BLaER1 (cell line): Measurements from ENCODE around the gene MBNL2.

ENCODE experiments used
- H3K27ac ChIP-seq: shearing (Covaris generic); formaldehyde crosslinking; 2 replicates; pipeline ENCODE4 v1.8.1; 2022
- H3K27me3 ChIP-seq: shearing (Covaris generic); formaldehyde crosslinking; 2 replicates; pipeline ENCODE4 v1.8.1; 2022
- H3K36me3 ChIP-seq: shearing (Covaris generic); formaldehyde crosslinking; 2 replicates; pipeline ENCODE4 v1.8.1; 2022
- H3K4me1 ChIP-seq: shearing (Covaris generic); formaldehyde crosslinking; 2 replicates; pipeline ENCODE4 v1.8.1; 2022
- H3K4me2 ChIP-seq: shearing (Covaris generic); formaldehyde crosslinking; 2 replicates; pipeline ENCODE4 v1.8.1; 2022
- H3K4me3 ChIP-seq: shearing (Covaris generic); formaldehyde crosslinking; 2 replicates; pipeline ENCODE4 v1.8.1; 2022
- H3K9ac ChIP-seq: shearing (Covaris generic); formaldehyde crosslinking; 2 replicates; pipeline ENCODE4 v1.8.1; 2022
- H3K9me3 ChIP-seq: shearing (Covaris generic); formaldehyde crosslinking; 2 replicates; pipeline ENCODE4 v1.8.1; 2022
- H4K20me1 ChIP-seq: shearing (Covaris generic); formaldehyde crosslinking; 2 replicates; pipeline ENCODE4 v1.8.1; 2022
- Cebpa-rat ChIP-seq: shearing (Covaris generic); IDR thresholded peaks from 2 replicates; pipeline ENCODE4 v1.8.1; 2022

The MBNL2 gene

GRCh38 chr13:97337985-97338499, 115.9 kb downstream of the MBNL2 start:
- peaks cover 40% of the 10 kb centered on the region for H3K36me3 ChIP-seq
- no peak overlapping the region for H3K9ac ChIP-seq
- no peaks in the 10 kb centered on the region for H3K27me3 ChIP-seq
- no peaks in the 10 kb centered on the region for H3K4me1 ChIP-seq
- H3K4me3 ChIP-seq: no peak overlapping the region
- H3K27ac ChIP-seq: no peak overlapping the region
- H4K20me1 ChIP-seq: peaks cover 10% of the 10 kb centered on the region; the same call in 1 of the 2 replicates
- TF ChIP-seq Cebpa-rat: no peak
- no peak overlapping the region for H3K4me2 ChIP-seq
- no peaks in the 10 kb centered on the region for H3K9me3 ChIP-seq

- TF ChIP-seq Cebpa-rat: no peak
- no peaks in the 10 kb centered on the region for H3K4me1 ChIP-seq
Observed at GRCh38 chr13:97338571-97338970, 116.4 kb downstream of the MBNL2 start.

GRCh38 chr13:97339019-97339987, 117.2 kb downstream of the MBNL2 start:
- peaks cover 48% of the 10 kb centered on the region for H3K36me3 ChIP-seq
- no peak overlapping the region for H3K9ac ChIP-seq

More at GRCh38 chr13:97338571-97338970, 116.4 kb downstream of the MBNL2 start:
- no peak overlapping the region for H3K9ac ChIP-seq
- no peak overlapping the region for H3K27ac ChIP-seq
- no peak overlapping the region for H3K4me2 ChIP-seq
- H3K4me3 ChIP-seq: no peak overlapping the region
- no peaks in the 10 kb centered on the region for H3K27me3 ChIP-seq
- H3K36me3 ChIP-seq: peaks cover 45% of the 10 kb centered on the region
- no peaks in the 10 kb centered on the region for H3K9me3 ChIP-seq
- H4K20me1 ChIP-seq: peaks cover 6% of the 10 kb centered on the region; the same call in 1 of the 2 replicates

GRCh38 chr13:97339988-97340749, 118.0 kb downstream of the MBNL2 start:
- no peaks in the 10 kb centered on the region for H3K4me1 ChIP-seq
- H3K27me3 ChIP-seq: no peaks in the 10 kb centered on the region
- H4K20me1 ChIP-seq: peaks cover 6% of the 10 kb centered on the region; the same call in 1 of the 2 replicates
- TF ChIP-seq Cebpa-rat: no peak
- H3K9ac ChIP-seq: no peak overlapping the region
- no peak overlapping the region for H3K4me2 ChIP-seq
- H3K4me3 ChIP-seq: no peak overlapping the region
- no peaks in the 10 kb centered on the region for H3K9me3 ChIP-seq
- peaks cover 40% of the 10 kb centered on the region for H3K36me3 ChIP-seq
- H3K27ac ChIP-seq: no peak overlapping the region

More at GRCh38 chr13:97339019-97339987, 117.2 kb downstream of the MBNL2 start:
- Histone ChIP-seq H3K4me3 (no peak overlapping the region), H3K9me3 (no peaks in the 10 kb centered on the region), H4K20me1 (peaks cover 6% of the 10 kb centered on the region; the same call in 1 of the 2 replicates), H3K27ac (no peak overlapping the region), H3K27me3 (no peaks in the 10 kb centered on the region), H3K4me2 (no peak overlapping the region), H3K4me1 (no peaks in the 10 kb centered on the region)
- no peak for TF ChIP-seq Cebpa-rat

GRCh38 chr13:97341135-97341534, 119.0 kb downstream of the MBNL2 start:
- Histone ChIP-seq H3K27ac (no peak overlapping the region), H3K36me3 (peaks cover 36% of the 10 kb centered on the region), H3K4me2 (no peak overlapping the region), H4K20me1 (peaks cover 6% of the 10 kb centered on the region; the same call in 1 of the 2 replicates), H3K9ac (no peak overlapping the region), H3K27me3 (no peaks in the 10 kb centered on the region), H3K4me3 (no peak overlapping the region), H3K4me1 (no peaks in the 10 kb centered on the region), H3K9me3 (no peaks in the 10 kb centered on the region)
- TF ChIP-seq Cebpa-rat: no peak

- Histone ChIP-seq H3K9ac (no peak overlapping the region), H3K4me1 (no peaks in the 10 kb centered on the region), H3K27me3 (no peaks in the 10 kb centered on the region), H3K4me2 (no peak overlapping the region), H3K27ac (no peak overlapping the region), H4K20me1 (peaks cover 6% of the 10 kb centered on the region; the same call in 1 of the 2 replicates), H3K4me3 (no peak overlapping the region), H3K9me3 (no peaks in the 10 kb centered on the region), H3K36me3 (peaks cover 36% of the 10 kb centered on the region)
- no peak for TF ChIP-seq Cebpa-rat
Observed at GRCh38 chr13:97342136-97342535, 120.0 kb downstream of the MBNL2 start.

- H3K4me1 ChIP-seq: no peaks in the 10 kb centered on the region
- no peaks in the 10 kb centered on the region for H3K27me3 ChIP-seq
- H3K9ac ChIP-seq: no peak overlapping the region
- no peak for TF ChIP-seq Cebpa-rat
- H4K20me1 ChIP-seq: peaks cover 6% of the 10 kb centered on the region; the same call in 1 of the 2 replicates
- H3K36me3 ChIP-seq: peaks cover 38% of the 10 kb centered on the region
- no peak overlapping the region for H3K27ac ChIP-seq
- H3K4me3 ChIP-seq: no peak overlapping the region
- no peaks in the 10 kb centered on the region for H3K9me3 ChIP-seq
- H3K4me2 ChIP-seq: no peak overlapping the region
Observed at GRCh38 chr13:97342936-97343335, 120.8 kb downstream of the MBNL2 start.

- no peak overlapping the region for H3K4me2 ChIP-seq
- H3K4me1 ChIP-seq: no peaks in the 10 kb centered on the region
- H4K20me1 ChIP-seq: peaks cover 6% of the 10 kb centered on the region; the same call in 1 of the 2 replicates
- no peak overlapping the region for H3K4me3 ChIP-seq
- H3K27me3 ChIP-seq: no peaks in the 10 kb centered on the region
- peaks cover 44% of the 10 kb centered on the region for H3K36me3 ChIP-seq
- TF ChIP-seq Cebpa-rat: no peak
- H3K27ac ChIP-seq: no peak overlapping the region
- H3K9ac ChIP-seq: no peak overlapping the region
- peaks cover under 1% of the 10 kb centered on the region; the same call in 1 of the 2 replicates for H3K9me3 ChIP-seq
Observed at GRCh38 chr13:97344265-97345175, 122.4 kb downstream of the MBNL2 start.

- Histone ChIP-seq H3K36me3 (peaks cover 60% of the 10 kb centered on the region), H3K4me2 (no peak overlapping the region)
Observed at GRCh38 chr13:97346097-97346496, 124.0 kb downstream of the MBNL2 start.

More at GRCh38 chr13:97346097-97346496, 124.0 kb downstream of the MBNL2 start:
- Histone ChIP-seq H3K9ac (no peak overlapping the region), H3K27me3 (no peaks in the 10 kb centered on the region), H4K20me1 (no peaks in the 10 kb centered on the region), H3K9me3 (peaks cover 16% of the 10 kb centered on the region), H3K4me3 (no peak overlapping the region), H3K4me1 (no peaks in the 10 kb centered on the region), H3K27ac (no peak overlapping the region)
- no peak for TF ChIP-seq Cebpa-rat
